K562 (cell line): ENCODE results near the gene PELI1. TPM values are rescaled to one million over a fixed set of nuclear protein-coding genes. Genes with fewer than 3 reads are reported as not detected.

Experiments
- ATF1 ChIP-seq, 2 experiments: fragments of 450-650 bp in 1 of 2; IDR thresholded peaks; 2 replicates each; pipeline ENCODE4 v1.6.1; 2016; ENCODE audit warnings: missing compliant biosample characterization in 1 of 2, missing genetic modification characterization in 1 of 2
- BRD9 ChIP-seq: fragments of 450-650 bp; IDR thresholded peaks from 2 replicates; pipeline ENCODE4 v1.6.1; 2018; ENCODE audit warnings: low read depth; ENCODE audit not compliant: partially characterized antibody
- CEBPZ ChIP-seq: fragments of 150-350 bp; IDR thresholded peaks from 2 replicates; pipeline ENCODE4 v1.6.1; 2014; ENCODE audit warnings: low read depth, mild to moderate bottlenecking, low read length, borderline replicate concordance
- CREB1 ChIP-seq, 2 experiments: sonication (generic) in 1 of 2; formaldehyde crosslinking in 1 of 2; IDR thresholded peaks; 2 replicates each; pipeline versions ENCODE4 v1.6.1 to v1.8.0; 2012 to 2022; ENCODE audit warnings: inconsistent platforms in 1 of 2, mild to moderate bottlenecking in 1 of 2, missing genetic modification reagents in 1 of 2, moderate library complexity in 1 of 2
- GTF2F1 ChIP-seq: IDR thresholded peaks from 2 replicates; pipeline ENCODE4 v1.6.1; 2011; ENCODE audit warnings: low read depth, low read length, improper control_type of control experiment
- HNRNPLL ChIP-seq: fragments of 200-400 bp; formaldehyde crosslinking; IDR thresholded peaks from 2 replicates; pipeline ENCODE4 v1.6.1; 2017; ENCODE audit warnings: low read length, low read depth, mild to moderate bottlenecking; ENCODE audit not compliant: poor library complexity, severe bottlenecking
- KAT7 ChIP-seq: sonication (generic); formaldehyde crosslinking; IDR thresholded peaks from 2 replicates; pipeline ENCODE4 v1.8.0; 2022; ENCODE audit warnings: missing genetic modification reagents, mild to moderate bottlenecking, borderline replicate concordance
- KDM1A ChIP-seq, 2 experiments: fragments of 450-650 bp; IDR thresholded peaks; 2 replicates each; pipeline ENCODE4 v1.6.1; 2016; ENCODE audit warnings: mild to moderate bottlenecking in 2 of 2
- LEF1 ChIP-seq: fragments of 450-650 bp; IDR thresholded peaks from 2 replicates; pipeline ENCODE4 v1.6.1; 2016; ENCODE audit warnings: mild to moderate bottlenecking
- PTTG1 ChIP-seq: fragments of 450-650 bp; IDR thresholded peaks from 2 replicates; pipeline ENCODE4 v1.6.1; 2016; ENCODE audit warnings: low read depth, mild to moderate bottlenecking, missing genetic modification characterization, missing compliant biosample characterization
- RBBP5 ChIP-seq: fragments of 200-600 bp; sonication (generic); IDR thresholded peaks from 2 replicates; pipeline ENCODE4 v1.6.1; 2012; ENCODE audit warnings: borderline replicate concordance, mild to moderate bottlenecking, low read length, control low read depth, inconsistent platforms; ENCODE audit not compliant: insufficient read depth, poor library complexity, severe bottlenecking
- SIN3B ChIP-seq: fragments of 450-650 bp; IDR thresholded peaks from 2 replicates; pipeline ENCODE4 v1.6.1; 2017; ENCODE audit warnings: low read depth, mild to moderate bottlenecking, moderate library complexity
- TBP ChIP-seq: optimal IDR thresholded peaks from 2 replicates; pipeline ENCODE3; 2011; ENCODE audit warnings: low read depth, low read length, improper control_type of control experiment
- XRCC3 ChIP-seq: fragments of 450-650 bp; IDR thresholded peaks from 2 replicates; pipeline ENCODE4 v1.6.1; 2017; ENCODE audit warnings: mild to moderate bottlenecking, moderate library complexity
- ZFP30 ChIP-seq: fragments of 250-450 bp; sonication (Bioruptor Pico); IDR thresholded peaks from 2 replicates; pipeline ENCODE4 v1.8.0; 2022; ENCODE audit warnings: moderate library complexity, mild to moderate bottlenecking, inconsistent platforms, borderline replicate concordance
- ZFX ChIP-seq: sonication (generic); formaldehyde crosslinking; IDR thresholded peaks from 2 replicates; pipeline ENCODE4 v1.8.0; 2022; ENCODE audit warnings: mild to moderate bottlenecking, missing genetic modification reagents, moderate library complexity
- ZNF134 ChIP-seq: fragments of 250-450 bp; sonication (Bioruptor Pico); conservative IDR thresholded peaks from 2 replicates; pipeline ENCODE4 v1.4.0; 2020
- ZNF24 ChIP-seq: fragments of 450-650 bp; IDR thresholded peaks from 2 replicates; pipeline ENCODE4 v1.6.1; 2016
- ZNF354B ChIP-seq: fragments of 250-450 bp; sonication (Bioruptor Pico); IDR thresholded peaks from 2 replicates; pipeline ENCODE4 v1.4.0; 2020
- polyA plus RNA-seq, 8 experiments: library from polyadenylated mRNA; depleted of rRNA in 4 of 8; stranded (reverse) in 5 of 8; unstranded in 3 of 8; fragments of >200 nt; fragmentation: Nextera tagmentation in 2 of 8; fragmentation: Illumina TruSeq in 1 of 8; extraction: Ambion mirVana in 2 of 8; extraction: Trizol in 1 of 8; gene quantifications; 2 replicates each; pipeline versions ENCODE4 v1.2.1 to v1.2.3, GENCODE V29; 2011 to 2014; ENCODE audit warnings: inconsistent platforms in 1 of 8, missing spikeins in 1 of 8
- total RNA-seq, 7 experiments: library from RNA; depleted of rRNA in 6 of 7; stranded (reverse); fragments of >200 nt in 6 of 7; fragmentation: Illumina TruSeq in 2 of 7; extraction: Trizol in 2 of 7; gene quantifications; 2 replicates each; pipeline versions ENCODE4 v1.2.1 to v1.2.3, GENCODE V29; 2011 to 2021; ENCODE audit warnings: low replicate concordance in 1 of 7
- TF ChIP-seq, protein P1 (sequence below), 2 experiments: fragments of 450-650 bp; IDR thresholded peaks; 2 replicates each; pipeline ENCODE4 v1.6.1; 2018; ENCODE audit warnings: mild to moderate bottlenecking in 2 of 2, low read depth in 1 of 2; ENCODE audit not compliant: partially characterized antibody in 2 of 2

PELI1 gene
- total and polyA plus RNA-seq, 9 of the 15 experiments (the other 6 are each of a cell fraction or from before 2014, with no cell fraction given), result 3.3 to 19.2 (median 12.5) TPM

GRCh38 chr2:64143169-64144056 lies 807 bp downstream of the PELI1 start (continued):
- TF ChIP-seq ZFP30, result no peak
- TF ChIP-seq ZFX (CRISPR knock-in tag), result peak; percentile 55; the same call in 1 of the 2 replicates
- TF ChIP-seq ZNF354B (CRISPR knock-in tag), result no peak
- TF ChIP-seq LEF1, result peak; percentile 49; the same call in 1 of the 2 replicates
- TF ChIP-seq ATF1 (CRISPR knock-in tag; IDR thresholded peaks at IDR 0.05), result no peak
- peak; percentile 10; the same call in 1 of the 2 replicates for TF ChIP-seq ATF1 (tag; IDR thresholded peaks at IDR 0.05)
- no peak for TF ChIP-seq PTTG1
- TF ChIP-seq CEBPZ, result no peak
- no peak for TF ChIP-seq ZNF24
- TF ChIP-seq RBBP5, result peak; percentile 79
- 0 out of 2 replicates have a peak, but pooled peaks have one; percentile 17 for TF ChIP-seq KAT7 (CRISPR knock-in tag)
- TF ChIP-seq CREB1 (IDR thresholded peaks at IDR 0.05), result 0 out of 2 replicates have a peak, but pooled peaks have one; percentile 8
- TF ChIP-seq CREB1 (CRISPR knock-in tag; IDR thresholded peaks at IDR 0.05), result no peak
- TF ChIP-seq GTF2F1, result no peak
- TF ChIP-seq, protein P1, sequence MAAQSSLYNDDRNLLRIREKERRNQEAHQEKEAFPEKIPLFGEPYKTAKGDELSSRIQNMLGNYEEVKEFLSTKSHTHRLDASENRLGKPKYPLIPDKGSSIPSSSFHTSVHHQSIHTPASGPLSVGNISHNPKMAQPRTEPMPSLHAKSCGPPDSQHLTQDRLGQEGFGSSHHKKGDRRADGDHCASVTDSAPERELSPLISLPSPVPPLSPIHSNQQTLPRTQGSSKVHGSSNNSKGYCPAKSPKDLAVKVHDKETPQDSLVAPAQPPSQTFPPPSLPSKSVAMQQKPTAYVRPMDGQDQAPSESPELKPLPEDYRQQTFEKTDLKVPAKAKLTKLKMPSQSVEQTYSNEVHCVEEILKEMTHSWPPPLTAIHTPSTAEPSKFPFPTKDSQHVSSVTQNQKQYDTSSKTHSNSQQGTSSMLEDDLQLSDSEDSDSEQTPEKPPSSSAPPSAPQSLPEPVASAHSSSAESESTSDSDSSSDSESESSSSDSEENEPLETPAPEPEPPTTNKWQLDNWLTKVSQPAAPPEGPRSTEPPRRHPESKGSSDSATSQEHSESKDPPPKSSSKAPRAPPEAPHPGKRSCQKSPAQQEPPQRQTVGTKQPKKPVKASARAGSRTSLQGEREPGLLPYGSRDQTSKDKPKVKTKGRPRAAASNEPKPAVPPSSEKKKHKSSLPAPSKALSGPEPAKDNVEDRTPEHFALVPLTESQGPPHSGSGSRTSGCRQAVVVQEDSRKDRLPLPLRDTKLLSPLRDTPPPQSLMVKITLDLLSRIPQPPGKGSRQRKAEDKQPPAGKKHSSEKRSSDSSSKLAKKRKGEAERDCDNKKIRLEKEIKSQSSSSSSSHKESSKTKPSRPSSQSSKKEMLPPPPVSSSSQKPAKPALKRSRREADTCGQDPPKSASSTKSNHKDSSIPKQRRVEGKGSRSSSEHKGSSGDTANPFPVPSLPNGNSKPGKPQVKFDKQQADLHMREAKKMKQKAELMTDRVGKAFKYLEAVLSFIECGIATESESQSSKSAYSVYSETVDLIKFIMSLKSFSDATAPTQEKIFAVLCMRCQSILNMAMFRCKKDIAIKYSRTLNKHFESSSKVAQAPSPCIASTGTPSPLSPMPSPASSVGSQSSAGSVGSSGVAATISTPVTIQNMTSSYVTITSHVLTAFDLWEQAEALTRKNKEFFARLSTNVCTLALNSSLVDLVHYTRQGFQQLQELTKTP (IDR thresholded peaks at IDR 0.05; ENCODE audit: low read depth in 1 of 2, partially characterized antibody in 2 of 2), result peak in 1 of 2 experiments; percentile 23
- TF ChIP-seq XRCC3, result no peak
- TF ChIP-seq TBP, result peak; percentile 17
- peak; percentile 30; the same call in 1 of the 2 replicates for TF ChIP-seq SIN3B
- TF ChIP-seq KDM1A (IDR thresholded peaks at IDR 0.05), result 0 out of 4 replicates have a peak, but pooled peaks of 1 of the 2 experiments have one; percentile 7
- peak; percentile 1 for TF ChIP-seq BRD9
- peak; percentile 30 for TF ChIP-seq HNRNPLL
- no peak for TF ChIP-seq ZNF134 (CRISPR knock-in tag)
